ENCODE measurements around the gene ZDBF2.

DNA sequence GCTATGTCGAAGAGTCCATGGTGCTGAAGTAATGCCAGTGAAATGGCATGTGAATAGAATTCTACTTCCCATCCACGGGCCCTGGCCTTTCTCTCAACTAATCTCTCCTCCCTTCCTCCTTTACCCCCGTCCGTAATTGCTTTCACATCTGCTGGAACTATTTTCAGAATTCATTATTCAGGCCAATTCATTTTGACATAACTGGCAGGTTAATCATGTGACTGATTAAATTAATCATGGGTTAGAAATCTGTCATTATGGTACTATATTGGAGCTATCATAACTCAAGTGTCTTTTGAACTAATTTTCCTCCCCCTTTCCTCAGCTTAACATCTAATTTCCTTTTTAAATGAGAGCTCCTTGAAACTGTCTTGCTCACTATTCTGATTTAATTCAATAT lies 66.9 kb downstream of the ZDBF2 start:
- TF ChIP-seq POLR2AphosphoS5 (IDR thresholded peaks at IDR 0.05; ENCODE audit: low read depth, low read length) (no peak), TAF1 (IDR thresholded peaks at IDR 0.05; ENCODE audit: borderline replicate concordance, low read depth, low read length) (no peak), POLR2A (IDR thresholded peaks at IDR 0.05; ENCODE audit: low read depth, low read length) (no peak)

Data from GM12892 (cell line).